IPS DF 4.7 (cell line): ENCODE measurements around the gene RNF144B.
"Not testable (repeated sequence)": the region's sequence is repeated elsewhere in the genome, so short reads cannot be mapped to it uniquely, and the experiment has no call there.

Experiments
- DNase-seq: peaks from one replicate; pipeline ENCODE4 v3.0.0-alpha.2; 2013; ENCODE audit warnings: low spot score; ENCODE audit errors: extremely low read depth

The RNF144B gene

GRCh38 chr6:18406955-18407749 is 20.0 kb downstream of the RNF144B start:
- no peak for DNase-seq

- not testable (repeated sequence) for DNase-seq
Measured at GRCh38 chr6:18409602-18410001, 22.5 kb downstream of the RNF144B start.

GRCh38 chr6:18410412-18410811 is 23.3 kb downstream of the RNF144B start:
- DNase-seq: no peak

GRCh38 chr6:18412068-18412467 is 24.9 kb downstream of the RNF144B start:
- no peak for DNase-seq

GRCh38 chr6:18412644-18413043 is 25.5 kb downstream of the RNF144B start:
- DNase-seq: no peak

- no peak for DNase-seq
Measured at GRCh38 chr6:18413381-18413780, 26.2 kb downstream of the RNF144B start.

- no peak for DNase-seq
Measured at GRCh38 chr6:18414116-18414515, 27.0 kb downstream of the RNF144B start.

GRCh38 chr6:18415207-18415606 is 28.1 kb downstream of the RNF144B start:
- DNase-seq: no peak

GRCh38 chr6:18415671-18416340 is 28.7 kb downstream of the RNF144B start:
- no peak for DNase-seq

GRCh38 chr6:18416341-18416679 is 29.2 kb downstream of the RNF144B start:
- no peak for DNase-seq

- DNase-seq: no peak
Measured at GRCh38 chr6:18420328-18420727, 33.2 kb downstream of the RNF144B start.

- DNase-seq: no peak
Measured at GRCh38 chr6:18422136-18422535, 35.0 kb downstream of the RNF144B start.

GRCh38 chr6:18423426-18423825 is 36.3 kb downstream of the RNF144B start:
- no peak for DNase-seq

- no peak for DNase-seq
Measured at GRCh38 chr6:18424201-18424600, 37.1 kb downstream of the RNF144B start.

GRCh38 chr6:18425218-18425617 is 38.1 kb downstream of the RNF144B start:
- no peak for DNase-seq

- DNase-seq: no peak
Measured at GRCh38 chr6:18427296-18427695, 40.1 kb downstream of the RNF144B start.

GRCh38 chr6:18429655-18430297 is 42.6 kb downstream of the RNF144B start:
- DNase-seq: no peak

- DNase-seq: no peak
Measured at GRCh38 chr6:18431581-18431980, 44.4 kb downstream of the RNF144B start.

- no peak for DNase-seq
Measured at GRCh38 chr6:18432180-18432579, 45.0 kb downstream of the RNF144B start.

- DNase-seq: no peak
Measured at GRCh38 chr6:18432619-18433018, 45.5 kb downstream of the RNF144B start.

GRCh38 chr6:18433059-18433458 is 45.9 kb downstream of the RNF144B start:
- DNase-seq: no peak

- no peak for DNase-seq
Measured at GRCh38 chr6:18436341-18436740, 49.2 kb downstream of the RNF144B start.

- DNase-seq: no peak
Measured at GRCh38 chr6:18439581-18439980, 52.4 kb downstream of the RNF144B start.
